ENCODE data around the gene IL3RA.
"Not testable (repeated sequence)": the region's sequence is repeated elsewhere in the genome, so short reads cannot be mapped to it uniquely, and the experiment has no call there.

The IL3RA gene

GRCh38 chrX:1403228-1403627 is 66.6 kb downstream of the IL3RA start:
- TF ChIP-seq CTCF (IDR thresholded peaks at IDR 0.05; ENCODE audit: control insufficient read depth, extremely low read depth, insufficient read depth) = no peak
- no peak overlapping the region for H3K4me3 ChIP-seq (ENCODE audit: low read depth, low read length)
- DNase-seq (ENCODE audit: low read depth) = no peak

GRCh38 chrX:1403867-1404266 is 67.3 kb downstream of the IL3RA start:
- DNase-seq (ENCODE audit: low read depth) = not testable (repeated sequence)

GRCh38 chrX:1405769-1406168 is 69.2 kb downstream of the IL3RA start:
- not testable (repeated sequence) for H3K4me3 ChIP-seq (ENCODE audit: low read depth, low read length); DNase-seq (ENCODE audit: low read depth)

More at GRCh38 chrX:1403867-1404266, 67.3 kb downstream of the IL3RA start:
- not testable (repeated sequence) for H3K4me3 ChIP-seq (ENCODE audit: low read depth, low read length)

GRCh38 chrX:1407035-1407434 is 70.5 kb downstream of the IL3RA start:
- H3K4me3 ChIP-seq (ENCODE audit: low read depth, low read length) = no peak overlapping the region
- no peak for TF ChIP-seq CTCF (IDR thresholded peaks at IDR 0.05; ENCODE audit: control insufficient read depth, extremely low read depth, insufficient read depth)
- DNase-seq (ENCODE audit: low read depth) = no peak

GRCh38 chrX:1411326-1411725 is 74.7 kb downstream of the IL3RA start:
- H3K4me3 ChIP-seq (ENCODE audit: low read depth, low read length) = no peak overlapping the region
- no peak for DNase-seq (ENCODE audit: low read depth)
- TF ChIP-seq CTCF (IDR thresholded peaks at IDR 0.05; ENCODE audit: control insufficient read depth, extremely low read depth, insufficient read depth) = no peak

GRCh38 chrX:1412551-1413161 is 76.1 kb downstream of the IL3RA start:
- no peak for TF ChIP-seq CTCF (IDR thresholded peaks at IDR 0.05; ENCODE audit: control insufficient read depth, extremely low read depth, insufficient read depth)
- no peak overlapping the region for H3K4me3 ChIP-seq (ENCODE audit: low read depth, low read length)
- no peak for DNase-seq (ENCODE audit: low read depth)

GRCh38 chrX:1416327-1416784 is 79.8 kb downstream of the IL3RA start:
- DNase-seq (ENCODE audit: low read depth) = no peak
- no peak for TF ChIP-seq CTCF (IDR thresholded peaks at IDR 0.05; ENCODE audit: control insufficient read depth, extremely low read depth, insufficient read depth)

GRCh38 chrX:1416965-1417760 is 80.6 kb downstream of the IL3RA start:
- H3K4me3 ChIP-seq (ENCODE audit: low read depth, low read length) = no peak overlapping the region
- DNase-seq (ENCODE audit: low read depth) = no peak
- TF ChIP-seq CTCF (IDR thresholded peaks at IDR 0.05; ENCODE audit: control insufficient read depth, extremely low read depth, insufficient read depth) = no peak

More at GRCh38 chrX:1416327-1416784, 79.8 kb downstream of the IL3RA start:
- H3K4me3 ChIP-seq (ENCODE audit: low read depth, low read length) = no peak overlapping the region

All from LNCaP clone FGC (cell line).